Ovary (tissue), 3 donors: ENCODE measurements around the gene RACGAP1.

Source experiments
- CTCF ChIP-seq, 3 donors: fragments of 450-650 bp in 2 of 3; fragments of 200-600 bp in 1 of 3; IDR thresholded peaks; one replicate each; pipeline versions ENCODE4 v1.5.1 to v1.8.0; 2016 to 2022; ENCODE audit warnings: antibody characterized with exemption in 3 of 3, mild to moderate bottlenecking in 1 of 3
- EP300 ChIP-seq: sonication (generic); formaldehyde crosslinking; IDR thresholded peaks from one replicate; pipeline ENCODE4 v1.6.1; 2017; ENCODE audit warnings: antibody characterized with exemption
- POLR2A ChIP-seq: fragments of 450-650 bp; IDR thresholded peaks from one replicate; pipeline ENCODE4 v1.6.1; 2017; ENCODE audit warnings: antibody characterized with exemption, mild to moderate bottlenecking, moderate library complexity
- donor health status: DM: no; HTN: no; CAD: no.

GRCh38 chr12:50006280-50006679 lies 19.0 kb downstream of the RACGAP1 start:
- no peak for TF ChIP-seq CTCF (IDR thresholded peaks at IDR 0.05)
- no peak for TF ChIP-seq EP300
- no peak for TF ChIP-seq POLR2A
